HG02885 (cell line): ENCODE measurements around the gene MYO16.
"Not testable (repeated sequence)": the region's sequence is repeated elsewhere in the genome, so short reads cannot be mapped to it uniquely, and the experiment has no call there.

Experiments
- ATAC-seq: cut with Tn5 transposase; IDR thresholded peaks from one replicate; pipeline ENCODE4 v1.9.1; 2021; ENCODE audit warnings: mild to moderate bottlenecking; ENCODE audit not compliant: unreplicated experiment, poor library complexity

Gene MYO16

DNA sequence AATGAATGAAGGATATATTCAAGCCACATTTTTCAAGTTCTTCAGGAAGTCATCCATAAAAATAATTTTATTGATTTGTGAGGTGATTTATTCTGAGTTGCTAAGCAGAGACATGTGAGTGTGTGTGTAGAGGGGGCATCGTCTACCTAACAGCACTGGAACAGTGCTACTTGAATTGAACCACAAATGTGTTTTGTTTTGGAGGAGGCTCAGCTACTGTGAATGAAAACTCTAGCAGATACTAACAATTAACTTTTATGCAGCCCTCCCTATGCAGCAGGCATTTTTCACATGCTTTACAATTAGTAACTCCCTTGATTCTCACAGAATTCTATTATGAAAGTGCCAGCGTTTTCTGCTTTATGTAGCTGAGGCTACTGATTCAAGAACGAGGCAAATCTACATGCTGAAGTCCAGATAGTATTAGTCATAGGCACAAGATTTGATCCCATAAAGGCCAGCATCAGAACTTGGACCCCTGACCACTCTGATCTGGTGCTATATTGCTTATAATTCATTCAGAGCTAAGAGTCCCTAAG, 103.7 kb downstream of the MYO16 start:
- no peak for ATAC-seq

DNA sequence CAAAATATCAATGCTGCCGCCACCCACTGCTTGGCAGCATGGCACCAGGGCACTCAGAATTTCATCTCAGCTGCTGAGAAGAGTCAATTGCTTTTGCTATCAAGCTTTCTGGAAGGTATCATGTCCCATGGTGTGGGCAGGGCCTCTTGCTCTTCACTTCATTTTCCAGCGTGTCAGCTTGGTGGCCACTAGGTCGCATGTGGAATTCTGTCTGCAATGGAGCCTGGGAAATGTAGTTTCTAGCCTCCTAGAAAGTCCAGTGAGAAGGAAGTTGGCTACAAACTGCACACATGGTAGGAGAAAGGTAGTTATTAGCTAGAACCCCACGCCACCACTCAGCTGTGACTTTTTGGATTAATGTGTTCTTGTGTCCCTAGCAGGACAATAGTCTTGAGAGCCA, 105.3 kb downstream of the MYO16 start:
- ATAC-seq, result no peak

DNA sequence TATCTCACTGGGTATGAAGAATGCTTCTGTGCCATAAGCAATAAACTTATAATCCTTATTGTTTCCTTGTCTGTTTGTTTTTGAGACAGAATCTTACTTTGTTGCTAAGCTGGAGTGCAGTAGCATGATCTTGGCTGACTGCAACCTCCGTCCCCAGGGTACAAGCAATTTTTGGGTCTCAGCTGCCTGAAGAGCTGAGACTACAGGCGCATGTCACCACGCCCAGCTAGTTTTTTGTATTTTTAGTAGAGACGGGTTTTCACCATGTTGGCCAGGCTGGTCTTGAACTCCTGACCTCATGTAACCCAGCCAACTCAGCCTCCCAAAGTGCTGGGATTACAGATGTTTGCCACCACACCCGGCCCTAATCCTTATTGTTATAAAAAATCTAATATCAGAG, 112.5 kb downstream of the MYO16 start:
- no peak for ATAC-seq

DNA sequence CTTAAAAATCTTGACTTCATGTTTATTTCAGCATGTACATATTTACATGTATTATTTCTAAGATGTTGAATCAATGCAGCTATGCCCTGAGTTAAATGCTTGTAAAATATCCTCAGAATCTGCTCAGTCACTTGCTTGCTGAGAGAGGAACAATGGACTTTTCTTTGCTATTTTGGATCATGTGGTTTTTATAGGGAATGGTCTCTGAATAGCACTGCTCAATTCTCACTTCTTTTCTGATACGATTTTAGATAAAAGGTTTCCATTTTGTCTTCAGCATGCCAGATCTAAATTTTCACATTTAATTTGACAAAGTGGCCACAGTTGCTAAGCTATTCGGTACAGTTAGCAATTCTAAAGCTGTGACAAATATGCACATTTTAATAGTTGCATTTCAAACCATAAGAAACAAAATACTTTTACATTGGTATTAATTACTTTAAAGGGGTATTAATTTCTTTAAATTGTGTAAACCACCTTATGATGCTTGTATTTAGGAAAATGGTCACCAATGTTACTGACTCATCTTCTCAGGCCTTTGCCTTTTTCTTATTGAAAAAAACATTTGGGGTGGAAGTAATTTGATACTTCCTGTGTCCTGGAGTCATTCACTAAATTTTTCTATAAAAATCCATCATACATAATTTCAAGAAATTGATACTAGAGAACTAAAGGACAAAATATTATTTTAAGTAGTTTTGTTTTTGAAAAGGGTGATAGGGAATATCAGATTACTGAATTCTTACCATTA, 113.5 kb downstream of the MYO16 start:
- ATAC-seq, result no peak

GRCh38 chr13:108743522-108743921, 114.1 kb downstream of the MYO16 start:
- no peak for ATAC-seq

DNA sequence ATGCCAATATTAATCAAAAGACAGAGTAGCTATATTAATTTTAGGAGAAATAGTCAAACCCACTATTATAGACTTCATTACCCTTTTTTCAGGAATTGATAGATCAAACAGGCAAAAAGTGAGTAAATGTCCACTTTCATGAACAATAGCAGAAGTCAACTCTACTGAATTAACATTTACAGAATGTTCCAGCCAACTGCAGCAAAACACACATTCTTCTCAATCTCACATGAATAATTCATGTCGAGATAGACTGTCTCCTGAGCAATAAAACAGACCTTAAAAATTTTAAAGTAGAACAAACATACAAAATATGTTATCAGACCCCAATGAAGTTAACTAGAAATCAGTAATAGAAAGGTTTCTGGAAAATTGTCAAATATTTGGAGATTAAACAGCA, 118.4 kb downstream of the MYO16 start:
- no peak for ATAC-seq

DNA sequence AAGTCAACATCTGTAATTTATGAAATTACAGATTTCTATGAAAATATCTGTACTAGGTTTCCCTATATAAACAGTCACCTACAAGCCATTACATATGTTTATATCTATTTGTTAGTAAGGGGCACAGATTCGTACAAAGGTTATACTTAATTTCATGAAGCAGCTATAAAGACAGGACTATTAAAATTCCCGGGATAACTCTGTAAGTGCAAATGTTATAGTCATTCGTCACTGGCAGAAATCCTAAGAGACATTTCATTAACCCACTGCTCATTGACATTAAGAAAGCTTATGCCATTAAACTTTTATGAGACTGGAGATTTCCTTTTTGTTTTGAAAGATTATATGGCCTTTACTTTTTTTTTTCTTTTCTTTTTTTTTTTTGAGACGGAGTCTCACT, 122.9 kb downstream of the MYO16 start:
- ATAC-seq, result no peak

GRCh38 chr13:108755083-108755482, 125.7 kb downstream of the MYO16 start:
- no peak for ATAC-seq

DNA sequence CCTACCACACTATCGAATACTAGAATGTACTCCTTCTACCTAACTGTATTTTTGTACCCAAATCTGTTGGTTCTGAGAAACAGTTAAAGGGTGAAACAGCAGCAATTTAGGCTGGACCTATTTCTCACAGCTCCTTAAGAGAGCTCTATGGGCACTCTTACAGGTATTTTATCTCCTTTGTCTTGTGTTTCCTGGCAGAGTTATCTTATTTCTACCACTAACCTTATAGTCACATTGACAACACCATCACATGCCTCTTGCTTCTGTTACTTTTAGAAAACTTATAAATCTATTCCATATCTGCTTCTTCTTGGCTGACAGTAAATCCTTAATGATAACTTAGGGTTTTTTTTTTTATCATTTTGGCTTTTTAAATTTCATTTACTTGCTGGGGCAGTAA, 130.7 kb downstream of the MYO16 start:
- ATAC-seq, result no peak

DNA sequence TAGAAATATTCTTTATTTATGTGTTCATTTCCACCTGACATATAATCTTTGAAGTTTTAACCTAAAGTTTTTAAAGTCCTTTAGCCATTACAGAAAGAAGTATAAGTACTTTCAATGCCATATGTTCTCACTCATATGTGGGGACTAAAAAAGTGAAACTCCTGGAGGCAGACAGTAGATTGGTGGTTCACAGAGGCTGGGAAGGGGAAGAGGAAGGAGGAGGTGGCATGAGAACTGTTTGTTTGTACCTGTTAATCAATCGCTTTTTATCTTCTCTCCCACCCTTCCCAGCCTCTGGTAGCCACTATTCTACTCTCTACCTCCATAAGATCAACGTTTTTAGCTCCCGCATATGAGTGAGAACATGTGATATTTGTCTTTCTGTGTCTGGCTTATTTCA, 131.1 kb downstream of the MYO16 start:
- no peak for ATAC-seq

GRCh38 chr13:108768035-108768434, 138.6 kb downstream of the MYO16 start:
- ATAC-seq, result no peak

GRCh38 chr13:108769213-108770070, 140.0 kb downstream of the MYO16 start:
- ATAC-seq, result no peak

DNA sequence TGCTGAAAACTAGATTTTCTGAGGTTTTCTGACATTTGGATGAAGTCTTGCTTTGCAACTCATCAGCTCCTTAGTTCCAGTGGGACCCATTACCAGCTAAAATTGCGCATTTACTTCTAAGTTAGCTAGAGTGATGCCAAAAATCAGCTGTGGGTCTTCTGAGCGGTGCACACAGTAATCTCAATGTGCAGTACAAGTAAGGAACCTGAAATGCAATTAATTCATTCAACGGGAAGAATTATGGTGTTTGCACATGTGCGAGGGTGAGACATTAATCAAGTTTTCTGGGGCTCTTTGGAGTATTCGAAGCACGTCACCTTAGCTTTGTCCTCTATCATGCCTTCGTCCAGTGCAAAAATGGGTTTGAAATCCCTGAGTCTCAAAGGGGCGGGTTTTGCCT, 146.2 kb downstream of the MYO16 start:
- ATAC-seq, result no peak

- ATAC-seq, result no peak
These were observed 147.2 kb downstream of the MYO16 start for GRCh38 chr13:108776650-108777049.

DNA sequence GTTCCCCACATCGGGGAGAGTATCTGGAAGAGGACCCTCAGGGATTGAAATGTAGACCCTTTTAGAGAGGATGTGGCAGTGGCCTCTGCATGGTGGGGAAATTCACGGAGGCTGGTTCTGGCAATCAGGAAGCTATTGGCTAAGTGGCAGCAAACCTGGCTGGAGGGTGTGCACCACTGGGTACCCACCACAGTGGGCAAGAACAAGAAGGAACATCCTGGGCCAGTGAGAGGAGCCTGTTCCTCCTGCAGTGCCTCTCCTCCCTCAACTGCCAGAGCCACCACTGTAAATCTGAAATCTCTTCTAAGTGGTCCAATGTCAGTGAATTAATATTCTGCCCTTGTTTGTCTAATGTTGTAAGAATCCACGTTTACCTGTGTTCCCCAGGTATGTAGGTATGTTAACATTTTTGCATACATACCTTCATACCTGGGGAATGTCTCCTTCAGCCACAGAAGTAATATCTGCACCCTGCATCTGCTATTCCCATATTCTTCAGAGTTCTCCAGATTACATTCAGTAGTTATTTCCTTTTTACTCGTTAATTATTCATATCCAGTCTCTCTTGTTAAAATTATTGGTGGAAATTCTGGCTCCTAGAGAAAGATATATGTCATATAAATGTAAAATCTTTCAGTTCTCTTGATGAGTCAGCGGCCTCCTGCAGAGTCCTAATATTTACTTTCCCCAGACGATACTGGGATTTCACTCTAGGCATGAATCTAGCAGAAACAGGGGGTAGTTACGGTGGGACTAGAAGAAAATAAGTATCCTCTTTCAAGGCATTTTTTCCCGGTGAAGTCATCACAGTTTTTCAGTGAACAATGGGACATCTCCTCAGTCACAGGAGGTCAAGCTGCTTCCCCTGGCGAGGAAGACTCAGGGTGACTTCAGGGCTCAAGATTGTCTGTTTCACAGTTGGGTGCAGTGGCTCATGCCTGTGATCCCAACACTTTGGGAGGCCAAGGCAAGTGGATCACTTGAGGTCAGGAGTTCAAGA, 148.3 kb downstream of the MYO16 start:
- no peak for ATAC-seq

- no peak for ATAC-seq
These were observed 149.9 kb downstream of the MYO16 start for GRCh38 chr13:108779308-108779707.

DNA sequence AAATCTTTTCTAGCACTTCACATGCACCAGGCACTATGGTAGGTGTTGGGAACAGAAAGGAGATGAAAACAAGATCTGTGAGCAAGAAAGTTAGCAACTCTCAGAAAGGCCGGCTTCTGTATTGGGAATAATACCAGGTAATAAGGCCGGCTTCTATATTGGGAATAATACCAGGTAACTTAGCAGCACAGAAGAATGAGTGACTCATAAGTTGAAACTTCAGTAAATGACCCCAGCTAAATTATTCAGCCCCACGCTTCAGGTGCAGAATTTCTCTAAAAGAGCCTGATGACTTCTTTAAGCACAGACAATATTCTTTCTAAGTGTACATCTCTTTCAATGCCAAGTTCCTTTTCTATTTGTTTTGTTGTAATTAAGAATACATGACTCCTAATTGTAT, 151.3 kb downstream of the MYO16 start:
- no peak for ATAC-seq

DNA sequence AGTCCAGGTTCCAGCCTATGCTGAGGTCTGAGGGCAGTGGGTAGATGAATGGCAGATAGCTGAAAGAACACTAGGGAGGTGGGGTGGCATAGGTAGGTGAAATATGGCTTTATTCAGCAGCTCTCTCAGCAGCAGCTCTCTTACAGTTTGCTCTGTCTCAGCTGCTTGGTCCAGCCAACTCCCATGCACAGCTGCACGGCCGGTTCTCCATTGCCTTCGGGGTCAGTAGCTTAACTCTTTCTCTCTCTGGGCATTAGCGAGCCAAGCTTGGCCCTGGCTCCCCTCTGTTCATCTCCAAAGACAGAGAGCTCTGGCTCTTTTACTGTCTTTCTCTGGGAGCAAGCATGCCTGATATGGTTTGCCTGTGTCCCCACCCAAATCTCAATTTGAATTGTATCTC, 151.9 kb downstream of the MYO16 start:
- ATAC-seq, result no peak

DNA sequence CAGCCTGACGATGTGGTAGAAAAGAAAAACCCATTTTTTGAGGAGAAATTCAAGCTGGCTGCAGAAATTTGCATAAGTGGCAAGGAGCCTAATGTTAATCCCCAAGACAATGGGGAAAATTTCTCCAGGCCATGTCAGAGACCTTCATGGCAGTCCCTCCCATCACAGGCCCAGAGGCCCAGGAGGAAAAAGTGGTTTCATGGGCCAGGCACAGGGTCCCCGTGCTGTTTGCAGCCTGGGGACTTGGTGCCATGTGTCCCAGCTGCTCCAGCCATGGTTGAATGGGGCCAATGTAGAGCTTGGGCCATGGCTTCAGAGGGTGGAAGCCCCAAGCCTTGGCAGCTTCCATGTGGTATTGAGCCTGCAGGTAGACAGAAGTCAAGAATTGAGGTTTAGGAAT, 153.1 kb downstream of the MYO16 start:
- ATAC-seq, result not testable (repeated sequence)

- no peak for ATAC-seq
These were observed 156.4 kb downstream of the MYO16 start for GRCh38 chr13:108785844-108786243.
